H1 (cell line): ENCODE measurements around the gene CALD1. TPM values are rescaled to one million over a fixed set of nuclear protein-coding genes. Genes with fewer than 3 reads are reported as not detected.

ENCODE experiments used
- CTCF ChIA-PET: fragments of 300-600 bp; sonication (Branson Sonifier 250); formaldehyde crosslinking; loops from one replicate; lab custom pipeline; 2021; ENCODE audit not compliant: partially characterized antibody; lab: Charles Lee
- POLR2A ChIA-PET: fragments of 300-600 bp; sonication (Branson Sonifier 250); formaldehyde crosslinking; loops from one replicate; lab custom pipeline; 2021; ENCODE audit warnings: inconsistent platforms; ENCODE audit not compliant: partially characterized antibody; lab: Charles Lee
- DNase-seq, 2 experiments: peaks; one replicate each; pipeline versions ENCODE4 v3.0.0 to v3.0.0-alpha.2; 2010 to 2022; ENCODE audit warnings: low spot score in 2 of 2, low read depth in 1 of 2, mixed read lengths in 1 of 2
- FAIRE-seq: peaks from 2 replicates; lab custom pipeline; 2011; peaks lifted over from hg19 to GRCh38; lab: Jason Lieb, UNC
- H2AFZ ChIP-seq: 2 replicates; pipeline ENCODE4 v1.8.1; 2012; ENCODE audit warnings: low read length, inconsistent platforms
- H2AK5ac ChIP-seq: 2 replicates; pipeline ENCODE4 v1.6.1; 2013; ENCODE audit warnings: low read depth, low read length
- H2BK120ac ChIP-seq: replicated peaks from 2 replicates; pipeline ENCODE3; 2013; ENCODE audit warnings: low read depth, low read length, inconsistent platforms
- H2BK12ac ChIP-seq: 2 replicates; pipeline ENCODE4 v1.6.1; 2013; ENCODE audit warnings: low read depth, low read length
- H2BK15ac ChIP-seq: 2 replicates; pipeline ENCODE4 v1.6.1; 2013; ENCODE audit warnings: low read length
- H2BK20ac ChIP-seq: 2 replicates; pipeline ENCODE4 v1.6.1; 2013; ENCODE audit warnings: low read length
- H2BK5ac ChIP-seq: 2 replicates; pipeline ENCODE4 v1.6.1; 2013; ENCODE audit warnings: low read depth, low read length
- H3K14ac ChIP-seq: 2 replicates; pipeline ENCODE4 v1.6.1; 2013; ENCODE audit warnings: inconsistent platforms; ENCODE audit not compliant: insufficient read length
- H3K18ac ChIP-seq: 2 replicates; pipeline ENCODE4 v1.6.1; 2013; ENCODE audit warnings: low read length; ENCODE audit errors: extremely low read depth
- H3K23ac ChIP-seq: 2 replicates; pipeline ENCODE4 v1.6.1; 2013; ENCODE audit warnings: inconsistent platforms; ENCODE audit not compliant: insufficient read length
- H3K23me2 ChIP-seq: 2 replicates; pipeline ENCODE4 v1.6.1; 2013; ENCODE audit warnings: low read depth, low read length
- H3K27ac ChIP-seq: 2 replicates; pipeline ENCODE4 v1.6.1; 2011; ENCODE audit warnings: low read depth, low read length, inconsistent platforms
- H3K27me3 ChIP-seq, 4 experiments: replicated peaks in 1 of 4; 1 replicate in 1 of 4; 2 replicates in 3 of 4; pipeline versions ENCODE4 v1.6.1 to v1.8.1; 2011 to 2013; ENCODE audit warnings: low read length in 3 of 4, mild to moderate bottlenecking in 3 of 4, inconsistent platforms in 2 of 4, mixed read lengths in 2 of 4, moderate library complexity in 1 of 4; ENCODE audit not compliant: control insufficient read depth in 3 of 4, insufficient read depth in 3 of 4; ENCODE audit errors: extremely low read depth in 1 of 4
- H3K36me3 ChIP-seq, 4 experiments: 2 replicates each; pipeline versions ENCODE4 v1.6.1 to v1.8.1; 2011 to 2013; ENCODE audit warnings: mild to moderate bottlenecking in 4 of 4, low read length in 3 of 4, moderate library complexity in 2 of 4, control low read depth in 1 of 4, inconsistent platforms in 1 of 4; ENCODE audit not compliant: insufficient read depth in 4 of 4, control insufficient read depth in 2 of 4
- H3K4ac ChIP-seq: replicated peaks from 2 replicates; pipeline ENCODE3; 2013; ENCODE audit warnings: low read length, low read depth, mixed read lengths, inconsistent platforms; ENCODE audit not compliant: insufficient read length
- H3K4me1 ChIP-seq, 4 experiments: replicated peaks in 1 of 4; 1 replicate in 1 of 4; 2 replicates in 3 of 4; pipeline versions ENCODE4 v1.6.1 to v1.8.1; 2011 to 2013; ENCODE audit warnings: low read length in 3 of 4, inconsistent platforms in 2 of 4, mixed read lengths in 1 of 4; ENCODE audit not compliant: insufficient read depth in 4 of 4, control insufficient read depth in 3 of 4
- H3K4me2 ChIP-seq, 2 experiments: 2 replicates each; pipeline versions ENCODE4 v1.6.1 to v1.8.1; 2011 to 2013; ENCODE audit warnings: low read depth in 2 of 2, low read length in 2 of 2, control low read depth in 1 of 2, inconsistent platforms in 1 of 2, mild to moderate bottlenecking in 1 of 2; ENCODE audit not compliant: insufficient read depth in 1 of 2
- H3K4me3 ChIP-seq, 4 experiments: fragments of 200-600, 300-600 bp in 1 of 4; sonication (generic), shearing (Covaris generic), sonication (Bioruptor Twin) in 1 of 4; 2 replicates each; pipeline versions ENCODE4 v1.5.1 to v1.8.1; 2011 to 2016; ENCODE audit warnings: low read length in 4 of 4, low read depth in 3 of 4, control low read depth in 2 of 4, inconsistent platforms in 2 of 4, mild to moderate bottlenecking in 2 of 4, mixed read lengths in 1 of 4, moderate library complexity in 1 of 4; ENCODE audit not compliant: insufficient read depth in 2 of 4; ENCODE audit errors: extremely low read depth in 1 of 4
- H3K56ac ChIP-seq: replicated peaks from 2 replicates; pipeline ENCODE3; 2013; ENCODE audit warnings: low read depth, mild to moderate bottlenecking, mixed read lengths, low read length, inconsistent platforms; ENCODE audit not compliant: insufficient read length
- H3K79me1 ChIP-seq: 2 replicates; pipeline ENCODE4 v1.6.1; 2013; ENCODE audit warnings: low read depth, low read length, control low read depth
- H3K79me2 ChIP-seq, 2 experiments: 2 replicates each; pipeline versions ENCODE4 v1.6.1 to v1.8.1; 2012 to 2013; ENCODE audit warnings: low read length in 2 of 2, mild to moderate bottlenecking in 2 of 2, inconsistent platforms in 1 of 2; ENCODE audit not compliant: insufficient read depth in 2 of 2, control insufficient read depth in 1 of 2
- H3K9ac ChIP-seq, 4 experiments: replicated peaks in 1 of 4; 1 replicate in 1 of 4; 2 replicates in 3 of 4; pipeline versions ENCODE4 v1.6.1 to v1.8.1; 2011 to 2013; ENCODE audit warnings: low read depth in 3 of 4, low read length in 3 of 4, control low read depth in 2 of 4, mild to moderate bottlenecking in 2 of 4, moderate library complexity in 2 of 4, inconsistent platforms in 1 of 4; ENCODE audit errors: extremely low read depth in 1 of 4
- H3K9me3 ChIP-seq, 2 experiments: 2 replicates each; pipeline versions ENCODE4 v1.6.1 to v1.8.1; 2012 to 2013; ENCODE audit warnings: mild to moderate bottlenecking in 2 of 2, moderate library complexity in 2 of 2, control low read depth in 1 of 2, inconsistent platforms in 1 of 2, low read depth in 1 of 2, low read length in 1 of 2, mixed read lengths in 1 of 2; ENCODE audit not compliant: insufficient read depth in 2 of 2
- H4K20me1 ChIP-seq, 2 experiments: replicated peaks in 1 of 2; 2 replicates each; pipeline versions ENCODE3 to v1.8.1; 2011 to 2013; ENCODE audit warnings: inconsistent platforms in 2 of 2, low read length in 2 of 2, mild to moderate bottlenecking in 1 of 2; ENCODE audit not compliant: insufficient read depth in 2 of 2, control insufficient read depth in 1 of 2
- H4K5ac ChIP-seq: 2 replicates; pipeline ENCODE4 v1.6.1; 2013; ENCODE audit warnings: low read length, low read depth, mixed read lengths, inconsistent platforms; ENCODE audit not compliant: insufficient read length
- H4K8ac ChIP-seq: 2 replicates; pipeline ENCODE4 v1.8.0; 2013; ENCODE audit warnings: mild to moderate bottlenecking, moderate library complexity, low read length, inconsistent platforms; ENCODE audit not compliant: insufficient read depth; ENCODE audit errors: extremely low read depth
- H4K91ac ChIP-seq: replicated peaks from 2 replicates; pipeline ENCODE3; 2013; ENCODE audit warnings: low read length, mixed read lengths, inconsistent platforms; ENCODE audit not compliant: insufficient read length
- CEBPB ChIP-seq: IDR thresholded peaks from 2 replicates; pipeline ENCODE4 v1.6.1; 2012; ENCODE audit warnings: low read depth, low read length
- CREB1 ChIP-seq: IDR thresholded peaks from 2 replicates; pipeline ENCODE4 v1.6.1; 2012; ENCODE audit warnings: inconsistent platforms
- FOSL1 ChIP-seq: IDR thresholded peaks from 2 replicates; pipeline ENCODE4 v1.6.1; 2011; ENCODE audit warnings: mild to moderate bottlenecking, low read depth, low read length, moderate library complexity; ENCODE audit not compliant: insufficient read depth
- RAD21 ChIP-seq, 2 experiments: IDR thresholded peaks in 1 of 2; conservative IDR thresholded peaks in 1 of 2; 2 replicates each; pipeline ENCODE4 v1.6.1; 2011; ENCODE audit warnings: low read depth in 2 of 2, low read length in 2 of 2, improper control_type of control experiment in 1 of 2, inconsistent platforms in 1 of 2, mild to moderate bottlenecking in 1 of 2, moderate library complexity in 1 of 2
- RBBP5 ChIP-seq: IDR thresholded peaks from 2 replicates; pipeline ENCODE4 v1.7.1; 2012; ENCODE audit warnings: low read depth, mild to moderate bottlenecking, inconsistent platforms, low read length, moderate library complexity, borderline replicate concordance
- SIRT6 ChIP-seq: IDR thresholded peaks from one replicate; pipeline ENCODE4 v1.7.1; 2012; ENCODE audit warnings: low read length, inconsistent platforms
- SP2 ChIP-seq: IDR thresholded peaks from 2 replicates; pipeline ENCODE4 v1.6.1; 2012; ENCODE audit warnings: mild to moderate bottlenecking, low read length, inconsistent platforms
- YY1 ChIP-seq: IDR thresholded peaks from 2 replicates; pipeline ENCODE4 v1.6.1; 2011; ENCODE audit warnings: low read depth, mild to moderate bottlenecking, low read length
- WGBS, 2 experiments: shearing (Covaris generic) in 1 of 2; methylation state at CpG; one replicate each; pipeline versions ENCODE4 v1.1.6 to v1.1.7; 2013 to 2015; ENCODE audit warnings: low lambda C conversion rate in 2 of 2, mixed read lengths in 2 of 2, inconsistent platforms in 1 of 2, low coverage in 1 of 2, missing lambda C conversion rate in 1 of 2; ENCODE audit not compliant: insufficient replicate concordance in 2 of 2, insufficient coverage in 1 of 2, insufficient read length in 1 of 2; ENCODE audit errors: extremely low coverage in 1 of 2, missing lambda C conversion rate in 1 of 2; 5-methylcytosine and 5-hydroxymethylcytosine counted together
- polyA plus RNA-seq, 7 experiments: library from polyadenylated mRNA; depleted of rRNA in 3 of 7; stranded (reverse) in 5 of 7; unstranded in 2 of 7; fragments of >200 nt in 5 of 7; fragments of 200-250 nt in 2 of 7; gene quantifications; 1 replicate in 5 of 7; 2 replicates in 1 of 7; 4 replicates in 1 of 7; pipeline versions ENCODE4 v1.2.1 to v1.2.3, GENCODE V29; 2011 to 2013; ENCODE audit warnings: missing spikeins in 2 of 7, mixed read lengths in 2 of 7
- total RNA-seq: library from RNA; stranded (reverse); fragmentation: NEBNext Ultra II Directional; extraction: Animal tissue kit (Norgen Biotek cat#: 25700); gene quantifications from 2 replicates; pipeline ENCODE4 v1.2.1, GENCODE V29; 2021
- TF ChIP-seq, protein P1 (sequence below), 3 experiments: IDR thresholded peaks; 1 replicate in 2 of 3; 2 replicates in 1 of 3; pipeline versions ENCODE4 v1.5.1 to v1.6.1; 2011; ENCODE audit warnings: low read length in 3 of 3, mild to moderate bottlenecking in 3 of 3, inconsistent platforms in 2 of 3, low read depth in 1 of 3, moderate library complexity in 1 of 3; ENCODE audit not compliant: insufficient read depth in 1 of 3; ENCODE audit errors: control extremely low read depth in 1 of 3
- TF ChIP-seq, protein P2 (sequence below): IDR thresholded peaks from 2 replicates; pipeline ENCODE4 v1.6.1; 2012; ENCODE audit warnings: inconsistent platforms

Gene CALD1
- total and polyA plus RNA-seq, 2 of the 8 experiments (the other 6 are each of a cell fraction or from before 2014, with no cell fraction given), result 34.3 to 177 TPM

DNA sequence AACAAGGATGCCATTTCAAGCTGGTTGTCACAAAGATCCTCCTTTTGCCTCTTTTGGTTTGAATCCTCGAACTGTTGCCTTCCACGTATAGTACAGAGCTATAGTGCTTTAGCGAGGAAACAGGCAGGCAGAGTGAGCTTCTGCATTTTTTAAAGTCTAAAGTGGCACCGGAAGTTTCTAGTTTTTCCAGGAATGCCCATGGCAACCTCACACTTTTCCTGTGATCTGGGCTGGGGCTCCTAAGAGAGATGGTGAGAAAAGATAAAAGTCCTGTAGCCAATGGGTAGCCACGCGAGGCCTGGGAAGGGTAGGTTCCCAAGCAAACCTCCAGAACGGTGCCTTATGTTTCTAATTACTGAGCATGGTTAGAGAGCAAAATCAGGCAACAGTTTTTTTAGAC lies 76.7 kb downstream of the CALD1 start:
- CTCF ChIA-PET, result interaction anchor here (1.3 kb wide), 1 partner anchor 220 kb away, joined by 3 read pairs; no protein-coding TSS in a partner anchor
- Histone ChIP-seq H4K5ac (no peak overlapping the region), H2BK5ac (no peak overlapping the region), H3K79me1 (no peaks in the 10 kb centered on the region; the same call in 1 of the 2 replicates), H3K9ac (no peak overlapping the region), H3K4me2 (no peak overlapping the region), H3K79me2 (no peaks in the 10 kb centered on the region), H2BK12ac (no peak overlapping the region), H3K14ac (no peak overlapping the region), H4K20me1 (no peaks in the 10 kb centered on the region), H2BK120ac (no peak overlapping the region), H3K56ac (no peak overlapping the region), H2AFZ (no peak overlapping the region), H2BK15ac (no peak overlapping the region), H4K91ac (no peak overlapping the region), H3K23me2 (no peaks in the 10 kb centered on the region), H3K27me3 (no peaks in the 10 kb centered on the region), H2AK5ac (no peak overlapping the region), H3K4me1 (peaks cover 0 to 7% (median 2%) of the 10 kb centered on the region in 4 experiments; a peak in 3 of 7 replicates), H3K27ac (no peak overlapping the region), H3K18ac (no peak overlapping the region), H3K9me3 (no peaks in the 10 kb centered on the region), H3K36me3 (no peaks in the 10 kb centered on the region), H4K8ac (no peak overlapping the region), H2BK20ac (no peak overlapping the region), H3K23ac (no peak overlapping the region), H3K4ac (no peak overlapping the region), H3K4me3 (no peak overlapping the region)
- TF ChIP-seq RAD21 (IDR thresholded peaks at IDR 0.05 in 1 of 2, conservative IDR thresholded peaks at IDR 0.05 in 1 of 2; ENCODE audit: low read depth in 2 of 2, low read length in 2 of 2), result no peak
- TF ChIP-seq, protein P1, sequence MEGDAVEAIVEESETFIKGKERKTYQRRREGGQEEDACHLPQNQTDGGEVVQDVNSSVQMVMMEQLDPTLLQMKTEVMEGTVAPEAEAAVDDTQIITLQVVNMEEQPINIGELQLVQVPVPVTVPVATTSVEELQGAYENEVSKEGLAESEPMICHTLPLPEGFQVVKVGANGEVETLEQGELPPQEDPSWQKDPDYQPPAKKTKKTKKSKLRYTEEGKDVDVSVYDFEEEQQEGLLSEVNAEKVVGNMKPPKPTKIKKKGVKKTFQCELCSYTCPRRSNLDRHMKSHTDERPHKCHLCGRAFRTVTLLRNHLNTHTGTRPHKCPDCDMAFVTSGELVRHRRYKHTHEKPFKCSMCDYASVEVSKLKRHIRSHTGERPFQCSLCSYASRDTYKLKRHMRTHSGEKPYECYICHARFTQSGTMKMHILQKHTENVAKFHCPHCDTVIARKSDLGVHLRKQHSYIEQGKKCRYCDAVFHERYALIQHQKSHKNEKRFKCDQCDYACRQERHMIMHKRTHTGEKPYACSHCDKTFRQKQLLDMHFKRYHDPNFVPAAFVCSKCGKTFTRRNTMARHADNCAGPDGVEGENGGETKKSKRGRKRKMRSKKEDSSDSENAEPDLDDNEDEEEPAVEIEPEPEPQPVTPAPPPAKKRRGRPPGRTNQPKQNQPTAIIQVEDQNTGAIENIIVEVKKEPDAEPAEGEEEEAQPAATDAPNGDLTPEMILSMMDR (IDR thresholded peaks at IDR 0.05; ENCODE audit: control extremely low read depth in 1 of 3, insufficient read depth in 1 of 3, low read depth in 1 of 3, low read length in 3 of 3), result no peak
- no peak for TF ChIP-seq YY1
- no peak for TF ChIP-seq CREB1
- no peak for TF ChIP-seq SP2
- TF ChIP-seq, protein P2, sequence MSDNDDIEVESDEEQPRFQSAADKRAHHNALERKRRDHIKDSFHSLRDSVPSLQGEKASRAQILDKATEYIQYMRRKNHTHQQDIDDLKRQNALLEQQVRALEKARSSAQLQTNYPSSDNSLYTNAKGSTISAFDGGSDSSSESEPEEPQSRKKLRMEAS, result no peak
- no peak for TF ChIP-seq FOSL1
- TF ChIP-seq RBBP5, result no peak
- no peak for TF ChIP-seq SIRT6
- TF ChIP-seq CEBPB, result no peak
- WGBS, 2 experiments, result 79% methylated on average over 7 of the region's 7 CpGs; no CpG with 5 or more reads in 1 of the 2 experiments
- DNase-seq (no peak), FAIRE-seq (no peak)
- POLR2A ChIA-PET, result no interaction called here
